ENCODE measurements around the gene CERT1.

DNA sequence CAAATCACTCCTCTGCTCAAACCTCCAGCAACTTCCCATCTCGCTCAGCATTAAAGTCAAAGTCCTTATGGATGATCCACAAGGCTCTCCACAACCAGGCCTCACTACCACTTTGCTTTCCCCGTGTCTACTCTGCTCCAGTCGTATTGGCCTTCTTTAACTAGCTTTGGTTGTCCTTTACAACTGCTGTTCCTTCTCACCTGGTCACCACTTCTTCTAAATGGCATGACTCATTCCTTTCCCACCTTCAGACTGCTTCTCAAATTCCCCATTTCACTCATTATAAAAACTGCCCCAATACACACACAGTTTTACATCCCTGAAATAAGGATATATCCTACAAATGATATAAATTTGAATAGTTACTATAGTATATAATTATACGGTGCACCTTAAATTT is 30.4 kb downstream of the CERT1 start:
- TF ChIP-seq ZNF274 (IDR thresholded peaks at IDR 0.05; ENCODE audit: low read depth, low read length), result no peak
- TF ChIP-seq SUZ12 (IDR thresholded peaks at IDR 0.05; ENCODE audit: extremely low read depth, insufficient read depth, insufficient read length), result no peak

Measured in NT2/D1 (cell line).